Measurements from ENCODE around the gene UNKL.
"Not testable (repeated sequence)": the region's sequence is repeated elsewhere in the genome, so short reads cannot be mapped to it uniquely, and the experiment has no call there.

The UNKL gene

GRCh38 chr16:1444730-1445517, 30.4 kb upstream of the UNKL start:
- no peak for DNase-seq

- DNase-seq = no peak
These were observed 29.7 kb upstream of the UNKL start, which contains the start of gene CCDC154 for GRCh38 chr16:1443980-1444729. Gene CCDC154 (minus strand): TSS chr16:1444556. CDS start chr16:1444322, 234 bp downstream.

GRCh38 chr16:1443403-1443973, 29.0 kb upstream of the UNKL start:
- DNase-seq = no peak

- no peak for DNase-seq
These were observed 28.2 kb upstream of the UNKL start for GRCh38 chr16:1442697-1443096.

GRCh38 chr16:1441391-1441829, 26.9 kb upstream of the UNKL start:
- DNase-seq = no peak

GRCh38 chr16:1439699-1440074, 25.2 kb upstream of the UNKL start:
- DNase-seq = not testable (repeated sequence)

- DNase-seq = no peak
These were observed 24.7 kb upstream of the UNKL start for GRCh38 chr16:1439058-1439698.

GRCh38 chr16:1438229-1439057, 23.9 kb upstream of the UNKL start:
- no peak for DNase-seq

- DNase-seq = no peak
These were observed 23.1 kb upstream of the UNKL start for GRCh38 chr16:1437606-1438005.

GRCh38 chr16:1436731-1437355, 22.3 kb upstream of the UNKL start:
- DNase-seq = no peak

GRCh38 chr16:1435921-1436697, 21.6 kb upstream of the UNKL start:
- no peak for DNase-seq

- no peak for DNase-seq
These were observed 20.4 kb upstream of the UNKL start for GRCh38 chr16:1434644-1435592.

- DNase-seq = no peak
These were observed 19.3 kb upstream of the UNKL start for GRCh38 chr16:1433756-1434155.

- no peak for DNase-seq
These were observed 18.7 kb upstream of the UNKL start for GRCh38 chr16:1433263-1433560.

- DNase-seq = no peak
These were observed 18.1 kb upstream of the UNKL start for GRCh38 chr16:1432388-1433262.

GRCh38 chr16:1431497-1432270, 17.2 kb upstream of the UNKL start:
- DNase-seq = no peak

GRCh38 chr16:1430759-1431496, 16.4 kb upstream of the UNKL start, which contains the start of gene PERCC1:
Gene PERCC1 (plus strand): TSS chr16:1431078. CDS start chr16:1432594, 1,516 bp downstream.
- DNase-seq = no peak
